Astrocyte of the hippocampus (primary cell): ENCODE measurements around the gene MACF1.
"Not testable (repeated sequence)": the region's sequence is repeated elsewhere in the genome, so short reads cannot be mapped to it uniquely, and the experiment has no call there.

Experiments
- DNase-seq: peaks from one replicate; pipeline ENCODE4 v3.0.0; 2011; ENCODE audit warnings: low read depth, low spot score

Gene MACF1

GRCh38 chr1:39490596-39491145, 286.2 kb downstream of the MACF1 start:
- DNase-seq: no peak

GRCh38 chr1:39491146-39491921, 286.8 kb downstream of the MACF1 start, which contains the start of gene BMP8A:
BMP8A (plus strand) TSS chr1:39491636; CDS start chr1:39491992, 356 bp downstream.
- peak; percentile 77 for DNase-seq

- DNase-seq: not testable (repeated sequence)
These were observed 287.9 kb downstream of the MACF1 start for GRCh38 chr1:39492118-39493042.

- not testable (repeated sequence) for DNase-seq
These were observed 288.7 kb downstream of the MACF1 start for GRCh38 chr1:39493043-39493810.

GRCh38 chr1:39494671-39495410, 290.3 kb downstream of the MACF1 start:
- no peak for DNase-seq

GRCh38 chr1:39496520-39496919, 292.0 kb downstream of the MACF1 start:
- not testable (repeated sequence) for DNase-seq

GRCh38 chr1:39497585-39497984, 293.1 kb downstream of the MACF1 start:
- no peak for DNase-seq

GRCh38 chr1:39498096-39498710, 293.7 kb downstream of the MACF1 start:
- DNase-seq: not testable (repeated sequence)

- not testable (repeated sequence) for DNase-seq
These were observed 294.3 kb downstream of the MACF1 start for GRCh38 chr1:39498821-39499220.

GRCh38 chr1:39499668-39500067, 295.2 kb downstream of the MACF1 start:
- DNase-seq: no peak

GRCh38 chr1:39500862-39501389, 296.4 kb downstream of the MACF1 start:
- no peak for DNase-seq

- DNase-seq: peak; percentile 39
These were observed 297.2 kb downstream of the MACF1 start for GRCh38 chr1:39501666-39502065.

GRCh38 chr1:39504436-39504835, 299.9 kb downstream of the MACF1 start:
- DNase-seq: not testable (repeated sequence)

GRCh38 chr1:39505289-39505688, 300.8 kb downstream of the MACF1 start:
- no peak for DNase-seq

GRCh38 chr1:39507230-39507928, 302.9 kb downstream of the MACF1 start:
- peak; percentile 33 for DNase-seq

GRCh38 chr1:39508266-39508665, 303.8 kb downstream of the MACF1 start:
- DNase-seq: no peak

- peak; percentile 31 for DNase-seq
These were observed 304.4 kb downstream of the MACF1 start for GRCh38 chr1:39508857-39509305.

- DNase-seq: no peak
These were observed 305.0 kb downstream of the MACF1 start for GRCh38 chr1:39509360-39510009.
